Upper lobe of right lung (tissue), 1 donor: ENCODE measurements around the gene CCR5. TPM values are rescaled to one million over a fixed set of nuclear protein-coding genes. Genes with fewer than 3 reads are reported as not detected.

Experiments used
- ATAC-seq: fragments of 200-7000 bp; cut with Tn5 transposase; one replicate; pipeline ENCODE4 v1.9.1; 2020; ENCODE audit warnings: mild to moderate bottlenecking, moderate library complexity
- DNase-seq: peaks from one replicate; pipeline ENCODE4 v3.0.0-alpha.2; 2020
- H3K27ac ChIP-seq: fragments of 200-600 bp; one replicate; pipeline ENCODE4 v1.8.0; 2022
- H3K27me3 ChIP-seq: fragments of 200-600 bp; one replicate; pipeline ENCODE4 v1.8.0; 2022; ENCODE audit warnings: mild to moderate bottlenecking
- H3K36me3 ChIP-seq: fragments of 200-600 bp; one replicate; pipeline ENCODE4 v1.8.0; 2022
- H3K4me1 ChIP-seq: fragments of 200-600 bp; one replicate; pipeline ENCODE4 v1.8.0; 2022
- H3K4me3 ChIP-seq: fragments of 200-600 bp; one replicate; pipeline ENCODE4 v1.8.0; 2022; ENCODE audit warnings: mild to moderate bottlenecking
- H3K9me3 ChIP-seq: fragments of 200-600 bp; one replicate; pipeline ENCODE4 v1.8.0; 2022
- CTCF ChIP-seq: fragments of 200-600 bp; IDR thresholded peaks from one replicate; pipeline ENCODE4 v1.8.0; 2022; ENCODE audit warnings: antibody characterized with exemption
- intact Hi-C: fragments of 100-400 bp; cut with DNase I; formaldehyde crosslinking; loops from one replicate; pipeline ENCODE4 v1.11.0; 2022
- total RNA-seq: library from RNA; stranded (reverse); fragmentation: NEBNext Ultra II Directional; extraction: Animal tissue kit (Norgen Biotek cat#: 25700); gene quantifications from one replicate; pipeline ENCODE4 v1.2.1, GENCODE V29; 2021
- donor health status: DM: no; HTN: yes; CAD: no; lungs with severe emphysema.

The CCR5 gene
- total RNA-seq, 1 donor from 2014 or later, result 8.7 TPM

- Histone ChIP-seq H3K27ac (no peak overlapping the region), H3K9me3 (no peaks in the 10 kb centered on the region), H3K27me3 (no peaks in the 10 kb centered on the region), H3K4me3 (no peak overlapping the region), H3K4me1 (no peaks in the 10 kb centered on the region), H3K36me3 (no peaks in the 10 kb centered on the region)
- TF ChIP-seq CTCF, result no peak
- intact Hi-C loops, result no loop called here
- DNase-seq (no peak), ATAC-seq (no peak)
Measured at GRCh38 chr3:46348823-46349482, 21.8 kb upstream of the CCR5 start.

DNA sequence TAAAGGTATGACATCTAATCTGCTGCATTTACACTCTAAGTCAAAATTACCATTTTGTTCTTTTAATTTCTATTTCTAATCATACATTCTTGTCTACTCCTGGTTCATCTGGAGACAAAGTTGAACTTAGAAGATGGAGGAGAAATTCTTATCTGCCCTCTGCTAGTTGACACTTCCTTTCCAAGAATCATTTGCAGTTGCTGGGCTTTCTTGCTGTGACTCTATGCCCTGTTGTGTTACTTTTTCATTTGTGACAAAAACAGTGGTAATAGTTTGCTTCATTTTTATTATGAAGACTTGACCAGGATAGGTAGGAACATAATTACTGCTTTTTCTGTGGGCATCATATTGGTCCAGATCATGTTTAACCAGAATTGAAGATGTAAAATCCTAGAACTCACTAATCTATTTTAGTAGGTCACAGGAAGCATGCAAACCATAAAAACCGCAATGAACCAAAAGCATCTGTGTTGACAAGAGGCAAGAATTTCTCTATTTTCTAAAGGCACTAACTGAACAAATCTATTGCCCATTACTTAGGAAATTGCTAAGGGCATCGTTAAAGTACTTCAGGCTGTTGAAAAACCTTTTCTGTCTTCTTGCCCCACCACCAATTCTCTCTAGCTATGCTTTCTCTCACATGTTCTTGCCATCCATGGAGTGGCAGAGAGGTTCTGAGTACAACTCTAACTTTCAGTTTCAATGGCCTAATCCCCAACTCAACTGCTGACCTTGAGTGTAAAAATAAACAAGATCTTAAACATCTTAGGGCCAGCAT lies 21.1 kb upstream of the CCR5 start:
- TF ChIP-seq CTCF, result no peak
- no peaks in the 10 kb centered on the region for H3K4me1 ChIP-seq
- H3K9me3 ChIP-seq, result no peaks in the 10 kb centered on the region
- H3K27me3 ChIP-seq, result no peaks in the 10 kb centered on the region
- ATAC-seq, result no peak
- intact Hi-C loops, result no loop called here
- H3K27ac ChIP-seq, result no peak overlapping the region
- H3K4me3 ChIP-seq, result no peak overlapping the region
- no peak for DNase-seq
- H3K36me3 ChIP-seq, result no peaks in the 10 kb centered on the region

GRCh38 chr3:46350262-46350565 lies 20.5 kb upstream of the CCR5 start:
- intact Hi-C loops, result no loop called here

GRCh38 chr3:46351646-46352045 lies 19.1 kb upstream of the CCR5 start:
- DNase-seq (no peak), ATAC-seq (no peak)
- intact Hi-C loops, result no loop called here
- no peaks in the 10 kb centered on the region for H3K36me3 ChIP-seq
- H3K9me3 ChIP-seq, result no peaks in the 10 kb centered on the region
- no peak overlapping the region for H3K27ac ChIP-seq
- H3K4me3 ChIP-seq, result no peak overlapping the region
- H3K4me1 ChIP-seq, result no peaks in the 10 kb centered on the region
- TF ChIP-seq CTCF, result no peak
- no peaks in the 10 kb centered on the region for H3K27me3 ChIP-seq

More at GRCh38 chr3:46350262-46350565, 20.5 kb upstream of the CCR5 start:
- no peak overlapping the region for H3K4me3 ChIP-seq
- DNase-seq (no peak), ATAC-seq (no peak)
- H3K4me1 ChIP-seq, result no peaks in the 10 kb centered on the region
- no peaks in the 10 kb centered on the region for H3K9me3 ChIP-seq
- no peak for TF ChIP-seq CTCF
- H3K27ac ChIP-seq, result no peak overlapping the region
- H3K36me3 ChIP-seq, result no peaks in the 10 kb centered on the region
- H3K27me3 ChIP-seq, result no peaks in the 10 kb centered on the region

DNA sequence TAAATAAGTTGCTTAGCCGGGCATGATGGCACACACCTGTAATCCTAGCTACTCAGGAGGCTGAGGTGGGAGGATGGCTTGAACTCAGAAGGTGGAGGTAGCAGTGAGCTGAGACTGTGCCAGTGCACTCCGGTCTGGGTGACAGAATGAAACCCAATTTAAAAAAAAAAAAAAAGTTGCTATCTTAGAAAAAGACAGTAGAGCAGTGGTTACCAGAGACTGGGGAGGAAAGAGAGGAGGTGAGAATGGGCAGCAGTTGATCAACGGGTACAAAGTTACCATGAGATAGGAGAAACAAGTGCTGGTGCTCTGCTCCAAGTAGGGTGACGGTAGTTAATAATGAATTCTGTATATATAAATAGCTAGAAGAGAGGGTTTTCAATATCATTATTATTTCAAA lies 17.7 kb upstream of the CCR5 start:
- H3K4me3 ChIP-seq, result no peak overlapping the region
- DNase-seq (no peak), ATAC-seq (no peak)
- intact Hi-C loops, result no loop called here
- H3K4me1 ChIP-seq, result no peaks in the 10 kb centered on the region
- TF ChIP-seq CTCF, result no peak
- no peak overlapping the region for H3K27ac ChIP-seq
- no peaks in the 10 kb centered on the region for H3K9me3 ChIP-seq
- no peaks in the 10 kb centered on the region for H3K27me3 ChIP-seq
- no peaks in the 10 kb centered on the region for H3K36me3 ChIP-seq
